ENCODE data around the gene HSBP1. TPM values are rescaled to one million over a fixed set of nuclear protein-coding genes. Genes with fewer than 3 reads are reported as not detected.

The HSBP1 gene
- total and polyA plus RNA-seq, 2 of the 13 experiments (the other 11 are each of a cell fraction or from before 2014, with no cell fraction given) = 249 to 292 TPM

DNA sequence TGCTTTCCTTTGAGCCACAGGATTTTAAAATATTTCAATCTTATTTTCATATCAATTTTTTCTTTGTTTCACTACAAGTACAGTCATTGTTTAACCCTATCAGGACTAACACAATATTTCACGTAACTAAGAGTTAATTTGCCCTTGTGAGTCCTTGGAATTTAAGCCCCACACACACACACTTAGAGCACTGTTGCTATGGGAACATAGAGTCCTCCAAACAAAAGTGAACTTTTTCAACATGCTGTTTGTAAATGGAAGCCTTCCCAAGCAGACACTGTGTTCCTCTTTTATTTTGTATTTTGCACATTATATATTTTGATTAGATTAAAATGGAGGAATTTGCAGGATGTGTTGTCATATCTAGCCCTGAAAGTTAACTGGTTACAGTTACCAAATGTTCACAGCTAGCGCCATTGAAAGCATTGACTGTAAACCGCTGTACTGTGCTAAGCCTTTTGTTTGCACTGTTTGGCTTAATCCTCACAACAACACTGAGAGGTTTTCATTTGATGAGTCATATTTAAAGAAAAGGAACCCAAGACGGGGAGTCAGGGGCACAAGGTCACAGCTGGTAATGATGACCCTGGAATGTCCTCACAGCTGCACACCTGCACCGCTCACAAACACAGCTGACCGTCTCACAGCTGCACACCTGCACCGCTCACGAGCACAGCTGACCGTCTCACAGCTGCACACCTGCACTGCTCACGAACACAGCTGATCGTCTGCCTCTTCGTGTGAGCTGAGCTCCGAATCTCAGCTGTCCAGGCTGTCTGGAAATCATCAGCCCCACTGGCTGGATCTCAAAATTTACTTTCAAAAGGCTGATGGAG, 6.3 kb downstream of the HSBP1 start (continued):
- TF ChIP-seq ZNF362 (CRISPR knock-in tag; IDR thresholded peaks at IDR 0.05; ENCODE audit: borderline replicate concordance) (peak; percentile 36; the same call in 1 of the 2 replicates), XBP1 (CRISPR knock-in tag; IDR thresholded peaks at IDR 0.05) (no peak; the same call in 1 of the 2 replicates), BCL6 (CRISPR knock-in tag; IDR thresholded peaks at IDR 0.05) (peak; percentile 43; the same call in 1 of the 2 replicates), ZNF749 (CRISPR knock-in tag; IDR thresholded peaks at IDR 0.05; ENCODE audit: borderline replicate concordance) (peak; percentile 47; the same call in 1 of the 2 replicates), ARNT2 (CRISPR knock-in tag; IDR thresholded peaks at IDR 0.05; ENCODE audit: low read depth) (0 out of 2 replicates have a peak, but pooled peaks have one; percentile 54), LBX2 (CRISPR knock-in tag; IDR thresholded peaks at IDR 0.05; ENCODE audit: borderline replicate concordance) (no peak), ZFAT (CRISPR knock-in tag; conservative IDR thresholded peaks at IDR 0.05) (no peak), ZNF136 (CRISPR knock-in tag; IDR thresholded peaks at IDR 0.05; ENCODE audit: low read depth) (no peak), HHEX (CRISPR knock-in tag; IDR thresholded peaks at IDR 0.05) (no peak; the same call in 1 of the 2 replicates), DNMT3B (CRISPR knock-in tag; conservative IDR thresholded peaks at IDR 0.05) (no peak), KLF13 (CRISPR knock-in tag; IDR thresholded peaks at IDR 0.05) (no peak), CENPX (CRISPR knock-in tag; IDR thresholded peaks at IDR 0.05) (no peak), ZNF407 (CRISPR knock-in tag; IDR thresholded peaks at IDR 0.05; ENCODE audit: not compliant biosample characterization) (no peak), HOXA3 (CRISPR knock-in tag; IDR thresholded peaks at IDR 0.05) (no peak)
- TF ChIP-seq, protein P1, sequence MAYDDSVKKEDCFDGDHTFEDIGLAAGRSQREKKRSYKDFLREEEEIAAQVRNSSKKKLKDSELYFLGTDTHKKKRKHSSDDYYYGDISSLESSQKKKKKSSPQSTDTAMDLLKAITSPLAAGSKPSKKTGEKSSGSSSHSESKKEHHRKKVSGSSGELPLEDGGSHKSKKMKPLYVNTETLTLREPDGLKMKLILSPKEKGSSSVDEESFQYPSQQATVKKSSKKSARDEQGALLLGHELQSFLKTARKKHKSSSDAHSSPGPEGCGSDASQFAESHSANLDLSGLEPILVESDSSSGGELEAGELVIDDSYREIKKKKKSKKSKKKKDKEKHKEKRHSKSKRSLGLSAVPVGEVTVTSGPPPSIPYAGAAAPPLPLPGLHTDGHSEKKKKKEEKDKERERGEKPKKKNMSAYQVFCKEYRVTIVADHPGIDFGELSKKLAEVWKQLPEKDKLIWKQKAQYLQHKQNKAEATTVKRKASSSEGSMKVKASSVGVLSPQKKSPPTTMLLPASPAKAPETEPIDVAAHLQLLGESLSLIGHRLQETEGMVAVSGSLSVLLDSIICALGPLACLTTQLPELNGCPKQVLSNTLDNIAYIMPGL (CRISPR knock-in tag; IDR thresholded peaks at IDR 0.05; ENCODE audit: borderline replicate concordance in 1 of 2, low read depth in 1 of 2) = peak in 1 of 2 experiments; percentile 53; a peak in 1 of 4 replicates
